HEK293T (cell line): ENCODE measurements around the gene HAGHL.

Source experiments
- ARNT ChIP-seq: fragments of 450-650 bp; IDR thresholded peaks from 2 replicates; pipeline ENCODE4 v1.6.1; 2017; ENCODE audit warnings: mild to moderate bottlenecking
- BHLHE40 ChIP-seq: fragments of 450-650 bp; IDR thresholded peaks from 2 replicates; pipeline ENCODE4 v1.6.1; 2016; ENCODE audit warnings: mild to moderate bottlenecking, moderate library complexity, borderline replicate concordance
- ELF4 ChIP-seq: fragments of 450-650 bp; IDR thresholded peaks from 2 replicates; pipeline ENCODE4 v1.6.1; 2017; ENCODE audit warnings: antibody characterized with exemption
- FOXA1 ChIP-seq: fragments of 450-650 bp; IDR thresholded peaks from 2 replicates; pipeline ENCODE4 v1.6.1; 2016; ENCODE audit warnings: mild to moderate bottlenecking
- FOXK2 ChIP-seq: fragments of 450-650 bp; IDR thresholded peaks from 2 replicates; pipeline ENCODE4 v1.6.1; 2016; ENCODE audit warnings: mild to moderate bottlenecking
- FOXM1 ChIP-seq: fragments of 450-650 bp; IDR thresholded peaks from 2 replicates; pipeline ENCODE4 v1.6.1; 2017; ENCODE audit warnings: mild to moderate bottlenecking, borderline replicate concordance
- LEF1 ChIP-seq: fragments of 450-650 bp; IDR thresholded peaks from 2 replicates; pipeline ENCODE4 v1.6.1; 2017; ENCODE audit warnings: mild to moderate bottlenecking, borderline replicate concordance
- SP1 ChIP-seq: fragments of 450-650 bp; IDR thresholded peaks from 2 replicates; pipeline ENCODE4 v1.6.1; 2017
- SUZ12 ChIP-seq: fragments of 450-650 bp; IDR thresholded peaks from 2 replicates; pipeline ENCODE4 v1.6.1; 2016; ENCODE audit warnings: mild to moderate bottlenecking
- TARDBP ChIP-seq: fragments of 450-650 bp; IDR thresholded peaks from 2 replicates; pipeline ENCODE4 v1.6.1; 2016
- ZNF384 ChIP-seq: fragments of 450-650 bp; IDR thresholded peaks from 2 replicates; pipeline ENCODE4 v1.6.1; 2016

DNA sequence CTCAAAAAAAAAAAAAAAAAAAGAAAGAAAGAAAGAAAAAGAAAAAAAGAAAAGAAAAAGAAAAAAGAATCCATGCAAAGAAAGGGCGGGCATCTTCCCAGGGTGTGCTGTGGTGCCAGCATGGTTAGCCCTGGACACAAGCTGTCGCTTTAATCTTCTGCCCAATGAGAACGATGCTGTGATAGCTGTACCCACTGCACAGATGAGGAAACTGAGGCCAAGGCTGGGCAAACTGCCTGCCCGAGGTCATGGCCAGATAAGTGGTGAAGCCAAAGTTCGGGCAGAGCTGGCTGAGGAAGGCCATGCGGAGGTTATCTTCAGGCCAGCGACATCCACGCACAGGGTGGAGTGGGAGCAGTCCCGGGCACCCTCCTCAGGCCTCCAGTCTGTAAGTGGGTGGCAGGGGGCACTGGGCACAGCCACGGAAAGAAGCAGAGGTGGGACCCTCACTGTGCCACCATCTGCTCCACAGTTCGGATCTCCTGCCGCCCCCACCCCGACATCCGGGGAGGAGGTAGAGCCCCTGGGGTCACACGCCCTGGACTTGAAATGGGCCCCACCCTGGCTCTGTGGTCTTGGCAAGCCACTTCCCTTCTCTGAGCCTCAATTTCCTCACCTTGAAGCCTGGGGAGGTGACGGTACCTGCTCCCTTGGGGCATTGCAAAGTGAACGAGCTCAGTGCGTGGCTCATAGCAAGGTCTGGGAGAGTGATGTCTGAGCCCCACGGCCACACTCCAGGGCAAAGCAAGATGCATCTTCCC, 27.8 kb upstream of the HAGHL start:
- TF ChIP-seq ZNF384 (no peak), FOXM1 (no peak), BHLHE40 (no peak), ELF4 (no peak), SP1 (no peak), SUZ12 (no peak), ARNT (no peak), FOXK2 (no peak), TARDBP (no peak), FOXA1 (no peak), LEF1 (no peak)
